Measurements from ENCODE around the gene LSM10. TPM values are rescaled to one million over a fixed set of nuclear protein-coding genes. Genes with fewer than 3 reads are reported as not detected.
A peak's percentile ranks its signal among the peaks of the same experiment; 100 is the strongest.

The LSM10 gene
- total and polyA plus RNA-seq, 9 of the 15 experiments (the other 6 are each of a cell fraction or from before 2014, with no cell fraction given) = 13.2 to 146 (median 68.9) TPM

DNA sequence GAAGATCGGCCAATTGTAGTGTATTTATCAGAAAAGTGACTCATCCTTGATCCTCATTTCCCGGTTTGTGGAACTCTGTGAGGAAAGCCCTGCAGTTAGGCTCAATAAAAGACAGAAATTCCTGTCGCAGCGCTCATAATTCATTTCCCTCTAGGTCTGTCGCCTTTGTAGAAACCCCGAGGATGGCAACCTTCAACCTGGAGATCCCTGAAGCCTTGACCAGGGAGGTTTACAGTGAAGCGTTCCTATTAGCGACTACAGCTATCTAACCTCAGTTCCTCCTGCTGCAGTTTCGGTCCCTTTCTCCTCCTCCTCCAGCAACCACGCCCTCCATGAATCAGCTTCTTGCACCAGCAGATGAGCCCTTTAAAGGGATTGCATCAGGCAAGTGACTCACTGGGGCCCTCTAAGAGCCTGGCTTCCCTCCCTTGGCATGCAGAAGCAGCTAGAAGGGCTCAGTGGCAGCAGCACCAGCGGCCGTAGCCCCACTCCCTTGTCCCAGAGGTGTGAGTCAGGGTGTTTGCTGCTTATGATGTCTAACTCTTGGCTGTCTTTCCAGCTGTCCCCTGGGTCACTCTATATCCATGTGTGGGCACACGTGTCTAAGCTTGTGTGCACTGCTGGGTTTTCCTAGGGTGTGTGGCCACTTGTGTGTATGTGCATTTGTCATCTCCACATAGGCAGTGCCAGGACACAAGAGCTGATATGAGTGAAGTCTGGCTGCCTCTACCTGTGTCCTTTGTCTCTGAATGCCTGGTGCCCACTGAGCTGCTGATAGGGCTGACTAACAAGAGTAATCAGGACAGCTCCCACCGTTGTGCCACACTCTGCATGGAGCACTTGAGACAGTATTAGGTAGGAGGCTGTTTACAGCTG, 11.2 kb downstream of the LSM10 start (continued):
- TF ChIP-seq ADNP (tag; IDR thresholded peaks at IDR 0.05) = peak; percentile 77
- TF ChIP-seq ZNF717 (CRISPR knock-in tag; IDR thresholded peaks at IDR 0.05) = peak; percentile 65; the same call in 1 of the 2 replicates
- TF ChIP-seq ZNF780A (CRISPR knock-in tag; IDR thresholded peaks at IDR 0.05) = no peak
- TF ChIP-seq KAT7 (CRISPR knock-in tag; IDR thresholded peaks at IDR 0.05; ENCODE audit: borderline replicate concordance) = peak; percentile 99; the same call in 1 of the 2 replicates
- TF ChIP-seq MYC (IDR thresholded peaks at IDR 0.05; ENCODE audit: low read depth, low read length) = peak; percentile 98
- TF ChIP-seq MYC (CRISPR knock-in tag; IDR thresholded peaks at IDR 0.05; ENCODE audit: borderline replicate concordance, low read depth) = peak; percentile 89
- no peak for TF ChIP-seq NELFE (IDR thresholded peaks at IDR 0.05; ENCODE audit: insufficient read depth, insufficient read length)
- TF ChIP-seq, protein P1, sequence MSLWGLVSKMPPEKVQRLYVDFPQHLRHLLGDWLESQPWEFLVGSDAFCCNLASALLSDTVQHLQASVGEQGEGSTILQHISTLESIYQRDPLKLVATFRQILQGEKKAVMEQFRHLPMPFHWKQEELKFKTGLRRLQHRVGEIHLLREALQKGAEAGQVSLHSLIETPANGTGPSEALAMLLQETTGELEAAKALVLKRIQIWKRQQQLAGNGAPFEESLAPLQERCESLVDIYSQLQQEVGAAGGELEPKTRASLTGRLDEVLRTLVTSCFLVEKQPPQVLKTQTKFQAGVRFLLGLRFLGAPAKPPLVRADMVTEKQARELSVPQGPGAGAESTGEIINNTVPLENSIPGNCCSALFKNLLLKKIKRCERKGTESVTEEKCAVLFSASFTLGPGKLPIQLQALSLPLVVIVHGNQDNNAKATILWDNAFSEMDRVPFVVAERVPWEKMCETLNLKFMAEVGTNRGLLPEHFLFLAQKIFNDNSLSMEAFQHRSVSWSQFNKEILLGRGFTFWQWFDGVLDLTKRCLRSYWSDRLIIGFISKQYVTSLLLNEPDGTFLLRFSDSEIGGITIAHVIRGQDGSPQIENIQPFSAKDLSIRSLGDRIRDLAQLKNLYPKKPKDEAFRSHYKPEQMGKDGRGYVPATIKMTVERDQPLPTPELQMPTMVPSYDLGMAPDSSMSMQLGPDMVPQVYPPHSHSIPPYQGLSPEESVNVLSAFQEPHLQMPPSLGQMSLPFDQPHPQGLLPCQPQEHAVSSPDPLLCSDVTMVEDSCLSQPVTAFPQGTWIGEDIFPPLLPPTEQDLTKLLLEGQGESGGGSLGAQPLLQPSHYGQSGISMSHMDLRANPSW (CRISPR knock-in tag; IDR thresholded peaks at IDR 0.05) = 0 out of 2 replicates have a peak, but pooled peaks have one; percentile 77
- peak; percentile 74; the same call in 1 of the 2 replicates for TF ChIP-seq ZFP30 (CRISPR knock-in tag; IDR thresholded peaks at IDR 0.05; ENCODE audit: borderline replicate concordance)
- TF ChIP-seq, protein P2, sequence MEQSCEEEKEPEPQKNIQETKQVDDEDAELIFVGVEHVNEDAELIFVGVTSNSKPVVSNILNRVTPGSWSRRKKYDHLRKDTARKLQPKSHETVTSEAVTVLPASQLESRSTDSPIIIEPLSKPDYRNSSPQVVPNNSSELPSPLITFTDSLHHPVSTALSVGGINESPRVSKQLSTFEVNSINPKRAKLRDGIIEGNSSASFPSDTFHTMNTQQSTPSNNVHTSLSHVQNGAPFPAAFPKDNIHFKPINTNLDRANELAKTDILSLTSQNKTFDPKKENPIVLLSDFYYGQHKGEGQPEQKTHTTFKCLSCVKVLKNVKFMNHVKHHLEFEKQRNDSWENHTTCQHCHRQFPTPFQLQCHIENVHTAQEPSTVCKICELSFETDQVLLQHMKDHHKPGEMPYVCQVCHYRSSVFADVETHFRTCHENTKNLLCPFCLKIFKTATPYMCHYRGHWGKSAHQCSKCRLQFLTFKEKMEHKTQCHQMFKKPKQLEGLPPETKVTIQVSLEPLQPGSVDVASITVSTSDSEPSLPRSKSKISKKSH (CRISPR knock-in tag; IDR thresholded peaks at IDR 0.05) = no peak
- peak; percentile 89; the same call in 1 of the 2 replicates for TF ChIP-seq ZNF197 (CRISPR knock-in tag; IDR thresholded peaks at IDR 0.05; ENCODE audit: low read depth)
- TF ChIP-seq MTA3 (IDR thresholded peaks at IDR 0.05; ENCODE audit: borderline replicate concordance) = peak; percentile 97
- TF ChIP-seq MAFF (IDR thresholded peaks at IDR 0.05; ENCODE audit: low read length) = peak; percentile 88
- TF ChIP-seq RFX5 (IDR thresholded peaks at IDR 0.05; ENCODE audit: low read depth, low read length) = no peak
- TF ChIP-seq NUFIP1 (IDR thresholded peaks at IDR 0.05; ENCODE audit: partially characterized antibody) = peak; percentile 14
- no peak for TF ChIP-seq CBX2 (IDR thresholded peaks at IDR 0.05; ENCODE audit: insufficient read depth, low read length, poor library complexity, severe bottlenecking)
- TF ChIP-seq NFXL1 (CRISPR knock-in tag; IDR thresholded peaks at IDR 0.05) = 0 out of 2 replicates have a peak, but pooled peaks have one; percentile 48
- TF ChIP-seq FOXM1 (IDR thresholded peaks at IDR 0.05; ENCODE audit: low read depth) = peak; percentile 39; the same call in 1 of the 2 replicates
- peak; percentile 87; the same call in 1 of the 2 replicates for TF ChIP-seq FOXM1 (CRISPR knock-in tag; IDR thresholded peaks at IDR 0.05; ENCODE audit: low read depth)
- TF ChIP-seq GATAD2A (IDR thresholded peaks at IDR 0.05) = peak; percentile 86; the same call in 1 of the 2 replicates
- TF ChIP-seq ZSCAN32 (CRISPR knock-in tag; IDR thresholded peaks at IDR 0.05) = peak; percentile 98
- no peak for TF ChIP-seq MEF2A (IDR thresholded peaks at IDR 0.05; ENCODE audit: control insufficient read depth, low read depth, low read length)
- peak; percentile 98 for TF ChIP-seq POLR2B (IDR thresholded peaks at IDR 0.05; ENCODE audit: low read depth, partially characterized antibody)
- peak; percentile 69 for TF ChIP-seq HEY1 (CRISPR knock-in tag; IDR thresholded peaks at IDR 0.05; ENCODE audit: borderline replicate concordance)

All from K562 (cell line).